ENCODE results near the gene UROS.

DNA sequence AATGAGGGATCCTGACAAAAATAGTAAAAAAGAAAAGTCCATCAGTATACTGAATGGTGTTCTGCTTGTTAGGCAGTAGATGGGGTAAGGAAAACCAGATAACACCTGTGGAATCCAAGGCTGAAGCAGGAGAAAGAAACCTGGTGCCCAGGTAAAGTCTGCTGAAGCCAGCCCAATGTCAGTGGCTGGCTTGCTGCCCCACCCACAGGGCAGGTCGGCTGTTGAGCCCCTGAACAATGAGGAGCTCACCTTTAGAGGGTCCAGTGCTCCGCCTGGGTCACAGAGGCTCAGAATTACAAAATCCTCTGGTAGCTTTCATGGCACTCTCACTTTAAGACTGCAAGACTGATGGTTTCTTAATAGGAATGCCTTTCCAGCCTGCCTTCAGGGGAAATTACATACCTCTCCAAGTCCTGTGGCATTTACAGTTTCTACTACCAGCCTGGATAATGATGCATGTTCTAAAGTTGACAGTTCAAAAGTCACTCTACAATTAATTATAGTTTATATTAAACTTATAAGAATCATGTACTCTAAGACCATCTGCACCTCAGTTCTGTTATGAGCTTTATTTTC lies 34.2 kb upstream of the UROS start:
- TF ChIP-seq GABPA (IDR thresholded peaks at IDR 0.05; ENCODE audit: low read depth) (no peak), POLR2AphosphoS5 (IDR thresholded peaks at IDR 0.05; ENCODE audit: low read depth) (no peak)
